SK-N-DZ (cell line): ENCODE results near the gene WBP2NL.

Experiments
- DNase-seq: peaks from one replicate; pipeline ENCODE4 v3.0.0-alpha.2; 2015; ENCODE audit warnings: low spot score

WBP2NL gene

GRCh38 chr22:41976961-41977566 is 21.5 kb upstream of the WBP2NL start:
- DNase-seq = no peak

- no peak for DNase-seq
These were observed 19.9 kb upstream of the WBP2NL start for GRCh38 chr22:41978732-41979131.

- no peak for DNase-seq
These were observed 19.0 kb upstream of the WBP2NL start for GRCh38 chr22:41979423-41980250.

GRCh38 chr22:41982865-41983264 is 15.7 kb upstream of the WBP2NL start:
- no peak for DNase-seq

GRCh38 chr22:41983513-41984405 is 14.8 kb upstream of the WBP2NL start:
- no peak for DNase-seq

- no peak for DNase-seq
These were observed 11.3 kb upstream of the WBP2NL start for GRCh38 chr22:41987276-41987675.

- no peak for DNase-seq
These were observed 9.3 kb upstream of the WBP2NL start for GRCh38 chr22:41989246-41989645.

- no peak for DNase-seq
These were observed 7.5 kb upstream of the WBP2NL start for GRCh38 chr22:41991111-41991510.

- no peak for DNase-seq
These were observed 6.1 kb upstream of the WBP2NL start for GRCh38 chr22:41992496-41992895.

GRCh38 chr22:41995211-41995610 is 3.4 kb upstream of the WBP2NL start:
- DNase-seq = no peak

GRCh38 chr22:41996826-41997225 is 1.8 kb upstream of the WBP2NL start:
- no peak for DNase-seq

- DNase-seq = no peak
These were observed 1.9 kb downstream of the WBP2NL start for GRCh38 chr22:42000466-42000865.

- DNase-seq = peak; percentile 42
These were observed 2.5 kb downstream of the WBP2NL start for GRCh38 chr22:42001121-42001520.

- no peak for DNase-seq
These were observed 3.1 kb downstream of the WBP2NL start for GRCh38 chr22:42001706-42002105.

- no peak for DNase-seq
These were observed 9.3 kb downstream of the WBP2NL start for GRCh38 chr22:42007922-42008321.

GRCh38 chr22:42010778-42011177 is 12.2 kb downstream of the WBP2NL start:
- DNase-seq = no peak

GRCh38 chr22:42013385-42013784 is 14.8 kb downstream of the WBP2NL start:
- DNase-seq = no peak

- DNase-seq = no peak
These were observed 17.5 kb downstream of the WBP2NL start for GRCh38 chr22:42016111-42016510.

- DNase-seq = no peak
These were observed 19.6 kb downstream of the WBP2NL start for GRCh38 chr22:42018224-42018623.

- no peak for DNase-seq
These were observed 23.0 kb downstream of the WBP2NL start for GRCh38 chr22:42021571-42021970.

- DNase-seq = no peak
These were observed 23.7 kb downstream of the WBP2NL start for GRCh38 chr22:42022162-42022847.

- no peak for DNase-seq
These were observed 26.8 kb downstream of the WBP2NL start for GRCh38 chr22:42025421-42025820.
